GM21360 (cell line): ENCODE measurements around the gene CFB.

ENCODE experiments used
- ATAC-seq: cut with Tn5 transposase; IDR thresholded peaks from one replicate; pipeline ENCODE4 v1.9.1; 2021; ENCODE audit warnings: mild to moderate bottlenecking, moderate library complexity; ENCODE audit not compliant: unreplicated experiment

Gene CFB

DNA sequence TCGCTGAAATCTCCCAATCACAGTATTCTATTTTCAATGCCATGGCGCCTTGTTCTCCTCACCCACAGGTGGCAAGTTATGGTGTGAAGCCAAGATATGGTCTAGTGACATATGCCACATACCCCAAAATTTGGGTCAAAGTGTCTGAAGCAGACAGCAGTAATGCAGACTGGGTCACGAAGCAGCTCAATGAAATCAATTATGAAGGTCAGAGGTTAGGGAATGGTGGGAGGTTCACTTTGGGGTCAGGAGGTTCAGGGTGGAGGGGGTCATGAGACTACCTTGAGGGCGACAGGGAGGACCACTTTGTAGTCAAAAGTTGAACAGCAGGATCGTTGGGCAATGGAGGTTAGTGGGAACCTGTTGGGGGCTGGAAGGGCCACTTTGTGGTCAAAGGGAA lies 2.4 kb downstream of the CFB start:
- no peak for ATAC-seq

DNA sequence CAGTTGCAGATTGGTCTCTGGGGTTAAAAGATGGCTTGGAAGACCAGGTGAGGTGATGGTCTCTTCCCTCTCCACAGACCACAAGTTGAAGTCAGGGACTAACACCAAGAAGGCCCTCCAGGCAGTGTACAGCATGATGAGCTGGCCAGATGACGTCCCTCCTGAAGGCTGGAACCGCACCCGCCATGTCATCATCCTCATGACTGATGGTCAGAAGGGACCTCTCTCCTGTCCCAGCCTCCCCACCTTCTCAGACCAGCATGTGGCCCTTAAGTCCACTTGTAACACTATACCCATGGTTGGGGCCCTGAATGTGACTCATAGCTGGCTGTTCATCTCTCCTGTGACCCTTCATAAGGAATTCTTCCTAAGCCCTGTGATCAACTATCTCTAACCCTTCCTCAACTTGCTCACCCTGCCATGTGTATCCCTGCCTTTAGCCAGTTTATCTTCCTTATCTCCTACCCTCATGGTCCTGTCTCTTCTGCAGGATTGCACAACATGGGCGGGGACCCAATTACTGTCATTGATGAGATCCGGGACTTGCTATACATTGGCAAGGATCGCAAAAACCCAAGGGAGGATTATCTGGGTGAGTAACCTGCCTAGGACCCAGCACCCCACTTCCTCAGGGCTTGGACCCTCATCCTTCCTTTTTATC lies 3.0 kb downstream of the CFB start:
- no peak for ATAC-seq

DNA sequence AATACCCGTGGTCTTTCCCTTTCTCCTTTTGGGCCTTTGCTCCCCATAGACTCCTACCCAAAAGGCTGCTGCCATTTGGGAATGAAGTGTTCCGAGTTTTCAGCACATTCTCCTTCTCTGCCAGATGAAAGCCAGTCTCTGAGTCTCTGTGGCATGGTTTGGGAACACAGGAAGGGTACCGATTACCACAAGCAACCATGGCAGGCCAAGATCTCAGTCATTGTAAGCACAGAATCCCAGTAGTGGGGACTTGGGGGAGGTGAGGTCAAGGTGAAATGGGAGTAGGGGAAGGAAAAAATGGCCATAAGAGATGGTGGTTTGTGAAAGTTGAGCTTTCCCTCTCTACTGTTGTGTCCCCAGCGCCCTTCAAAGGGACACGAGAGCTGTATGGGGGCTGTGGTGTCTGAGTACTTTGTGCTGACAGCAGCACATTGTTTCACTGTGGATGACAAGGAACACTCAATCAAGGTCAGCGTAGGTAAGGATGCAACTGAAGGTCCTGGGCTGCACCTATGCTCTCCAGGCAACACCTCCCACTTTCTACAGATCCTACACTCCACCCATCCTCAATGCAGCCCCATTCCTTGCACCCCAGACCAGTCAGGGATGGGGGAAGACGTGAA lies 4.1 kb downstream of the CFB start:
- ATAC-seq = no peak

DNA sequence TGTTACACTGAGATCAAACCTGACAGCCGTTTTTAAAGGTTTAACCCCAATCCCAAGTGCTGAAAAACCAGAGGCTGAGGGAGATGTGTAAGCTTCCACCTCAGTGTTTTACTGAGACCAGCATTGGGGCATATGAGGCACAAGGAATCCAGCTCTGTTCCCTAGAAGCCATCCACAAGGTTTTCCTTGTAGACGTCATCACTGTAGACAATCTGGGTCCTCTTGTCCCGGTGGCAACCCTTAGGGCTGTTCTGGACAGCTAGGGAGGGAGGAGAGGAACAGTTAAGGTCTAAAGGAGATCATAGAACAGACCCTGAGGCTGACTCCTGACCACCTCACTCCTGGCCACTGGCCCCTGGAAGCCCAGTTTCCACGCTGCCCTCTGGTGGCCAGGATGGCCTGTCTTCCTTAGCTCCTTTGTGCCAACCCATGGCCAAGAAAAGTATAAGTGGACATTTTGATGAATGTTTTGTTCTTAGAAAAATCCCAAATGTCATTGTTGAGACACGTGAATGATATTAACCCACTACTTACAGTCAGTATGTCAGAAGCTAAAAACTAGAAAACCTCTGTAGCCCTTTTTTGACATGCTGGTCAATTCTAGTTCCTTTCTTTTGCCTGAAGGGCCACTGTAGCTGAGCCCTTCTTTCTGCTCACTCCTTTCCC lies 6.4 kb downstream of the CFB start:
- ATAC-seq = no peak

DNA sequence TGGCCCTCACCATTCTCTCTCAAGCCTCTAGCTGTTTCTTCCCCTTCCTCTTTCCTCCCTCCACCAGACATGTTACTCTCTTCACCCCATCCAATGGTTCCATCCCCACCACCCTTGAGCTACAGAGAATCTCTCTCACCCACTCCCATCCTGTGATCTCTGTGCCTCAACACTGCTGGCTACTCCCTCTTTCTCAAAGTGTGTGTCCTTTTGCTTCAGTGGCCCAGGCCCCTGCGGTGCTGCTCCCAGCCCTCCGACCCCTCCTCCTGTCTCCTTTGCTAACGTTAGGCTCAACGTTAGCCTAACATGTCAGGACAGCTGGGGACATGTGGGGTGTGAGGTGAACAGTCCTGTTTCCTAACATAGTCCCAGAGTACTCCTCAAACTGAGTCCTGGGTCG lies 7.0 kb downstream of the CFB start:
- ATAC-seq = no peak

DNA sequence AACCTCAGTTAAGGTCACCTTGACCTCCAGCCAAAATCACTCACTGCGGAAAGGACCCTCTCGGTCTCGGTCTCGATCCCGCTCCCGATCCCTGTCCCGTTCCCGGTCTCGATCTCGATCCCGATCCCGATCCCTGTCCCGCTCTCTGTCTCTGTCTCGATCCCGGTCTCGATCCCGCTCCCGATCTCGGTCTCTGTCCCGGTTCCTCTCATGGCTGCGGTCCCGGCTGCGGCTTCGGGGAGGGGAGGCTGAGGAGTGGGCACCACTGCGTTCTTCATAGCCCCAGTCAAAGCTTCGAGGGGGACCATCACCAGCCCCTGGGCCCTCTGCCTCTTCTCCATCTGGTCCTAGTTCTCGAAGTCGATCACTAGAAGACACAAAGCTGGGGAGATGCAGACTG lies 8.6 kb downstream of the CFB start:
- ATAC-seq = no peak

DNA sequence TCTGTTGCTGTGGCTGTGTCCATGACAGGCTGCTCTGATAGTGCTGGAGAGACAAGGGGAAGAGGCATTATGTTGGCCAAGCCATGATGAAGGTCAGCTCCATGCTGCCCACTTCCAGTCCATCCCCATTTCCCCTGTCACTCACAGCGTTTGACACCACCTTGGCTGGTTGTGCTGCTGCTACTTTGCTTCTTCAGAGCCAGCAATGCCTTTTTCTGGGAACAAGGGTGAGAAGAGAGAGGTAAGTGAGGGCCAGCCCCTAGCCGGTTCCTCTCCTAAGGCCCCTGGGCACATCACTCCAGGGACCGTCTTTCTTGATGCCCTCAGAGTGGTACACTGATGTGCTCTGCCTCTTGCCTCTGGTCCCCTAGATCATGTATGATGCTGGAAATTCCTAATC lies 10.9 kb downstream of the CFB start:
- no peak for ATAC-seq

DNA sequence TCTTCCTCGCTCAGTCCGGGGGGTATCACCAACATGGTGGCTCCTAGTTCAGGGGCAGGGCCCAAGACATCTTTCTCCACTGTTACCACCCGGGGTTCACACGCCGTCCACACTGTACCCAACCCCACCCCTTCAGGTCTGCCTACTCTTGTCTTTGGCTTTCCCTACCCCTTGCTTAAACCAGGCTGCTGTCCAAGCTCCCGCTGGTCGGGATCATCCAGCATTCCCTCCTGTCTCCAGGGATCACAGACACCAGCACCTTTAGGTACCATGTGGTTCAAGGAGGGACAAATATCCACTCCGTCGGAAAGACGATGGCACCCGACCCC lies 12.5 kb downstream of the CFB start:
- ATAC-seq = peak; percentile 10

DNA sequence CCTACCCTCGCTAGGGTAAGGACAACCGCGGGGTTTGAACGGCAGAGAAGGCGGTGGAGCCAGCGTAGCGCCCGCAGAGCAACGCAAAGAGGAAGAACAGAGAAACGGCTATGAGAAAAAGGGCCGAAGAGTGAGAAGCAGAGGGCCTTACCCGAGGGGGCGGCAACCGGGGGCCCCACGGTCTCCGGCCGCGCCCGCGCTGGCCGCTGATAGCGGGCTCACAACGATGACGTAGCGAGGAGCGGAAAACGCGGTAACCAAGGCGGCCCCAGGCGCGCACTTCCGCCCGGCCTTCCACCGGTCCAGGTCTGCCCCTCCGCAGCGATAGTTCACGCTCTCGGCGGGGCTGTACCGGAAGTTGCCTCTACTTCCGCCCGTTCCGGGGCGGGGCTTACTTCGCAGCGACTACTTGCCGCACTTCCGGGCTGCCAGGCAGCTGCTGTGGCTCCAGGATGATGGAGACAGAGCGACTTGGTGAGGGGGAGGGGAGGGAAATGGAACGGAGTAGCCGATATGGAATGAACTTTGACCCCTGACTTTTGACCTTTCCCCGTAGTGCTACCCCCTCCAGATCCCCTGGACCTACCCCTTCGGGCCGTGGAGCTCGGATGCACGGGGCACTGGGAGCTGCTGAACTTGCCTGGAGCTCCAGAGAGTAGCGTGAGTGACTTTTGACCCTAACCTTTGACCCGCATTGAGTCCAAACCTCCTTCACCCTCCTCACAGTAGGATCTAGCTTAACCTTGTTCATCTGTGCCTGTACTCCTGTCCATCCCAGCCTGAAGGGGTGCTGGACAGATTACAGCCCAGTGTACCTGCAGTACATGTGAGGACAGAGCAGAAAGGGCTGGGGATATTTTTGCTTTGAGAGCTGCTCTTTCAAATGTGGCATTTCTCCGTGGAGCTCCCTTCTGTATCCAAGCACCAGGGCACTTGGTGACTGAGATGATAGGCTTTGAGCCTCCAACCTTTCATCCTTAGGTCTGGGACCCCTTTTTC lies 13.1 kb downstream of the CFB start, which contains the start of the genes NELFE and SKIC2:
NELFE (minus strand) TSS at position 231 of the 999 bp plus-strand sequence. CDS start 525 bp downstream, outside the sequence.
SKIC2 (plus strand) TSS at position 435 of the 999 bp plus-strand sequence; CDS start at position 453, 18 bp downstream.
- ATAC-seq = peak; percentile 94

DNA sequence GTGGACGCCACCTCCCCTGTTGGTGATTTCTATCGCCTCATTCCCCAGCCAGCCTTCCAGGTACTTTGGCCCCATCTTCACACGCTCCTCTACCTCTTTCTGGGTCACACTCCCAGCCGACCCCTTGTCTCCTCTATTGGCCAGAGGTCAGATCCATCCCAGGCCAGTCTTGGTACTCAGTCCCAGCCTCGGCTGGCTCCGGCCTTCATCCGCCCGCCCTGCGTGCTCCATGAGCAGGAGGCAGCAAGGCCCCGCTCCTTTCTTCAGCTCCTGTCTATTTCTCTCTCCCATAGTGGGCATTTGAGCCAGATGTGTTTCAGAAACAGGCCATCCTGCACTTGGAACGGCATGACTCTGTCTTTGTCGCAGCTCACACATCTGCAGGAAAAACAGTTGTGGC lies 15.7 kb downstream of the CFB start:
- ATAC-seq = no peak

DNA sequence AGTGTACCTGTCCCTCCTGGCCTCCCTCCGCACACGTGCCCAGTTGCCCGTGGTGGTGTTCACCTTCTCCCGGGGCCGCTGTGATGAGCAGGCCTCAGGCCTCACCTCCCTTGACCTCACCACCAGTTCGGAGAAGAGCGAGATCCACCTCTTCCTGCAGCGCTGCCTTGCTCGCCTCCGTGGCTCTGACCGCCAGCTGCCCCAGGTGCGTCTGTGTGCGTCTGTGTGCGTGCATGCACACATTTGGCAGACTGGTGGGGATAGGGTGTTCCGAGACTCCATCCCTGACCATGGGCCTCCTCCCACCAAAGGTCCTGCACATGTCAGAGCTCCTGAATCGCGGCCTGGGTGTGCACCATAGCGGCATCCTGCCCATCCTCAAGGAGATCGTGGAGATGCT lies 18.0 kb downstream of the CFB start:
- no peak for ATAC-seq

DNA sequence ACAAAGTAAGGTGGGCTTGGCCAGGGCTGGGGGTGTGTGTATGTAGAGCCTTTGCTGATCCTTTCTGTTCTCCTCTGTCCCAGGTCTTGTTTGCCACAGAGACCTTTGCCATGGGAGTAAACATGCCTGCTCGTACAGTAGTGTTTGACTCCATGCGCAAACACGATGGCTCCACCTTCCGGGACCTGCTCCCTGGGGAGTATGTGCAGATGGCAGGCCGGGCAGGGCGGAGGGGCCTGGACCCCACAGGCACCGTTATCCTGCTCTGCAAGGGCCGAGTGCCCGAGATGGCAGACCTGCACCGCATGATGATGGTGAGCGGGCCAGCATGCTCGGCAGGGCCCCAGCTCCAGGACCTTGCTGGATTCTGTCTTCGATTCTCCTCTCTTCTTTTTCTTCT lies 19.8 kb downstream of the CFB start:
- no peak for ATAC-seq

DNA sequence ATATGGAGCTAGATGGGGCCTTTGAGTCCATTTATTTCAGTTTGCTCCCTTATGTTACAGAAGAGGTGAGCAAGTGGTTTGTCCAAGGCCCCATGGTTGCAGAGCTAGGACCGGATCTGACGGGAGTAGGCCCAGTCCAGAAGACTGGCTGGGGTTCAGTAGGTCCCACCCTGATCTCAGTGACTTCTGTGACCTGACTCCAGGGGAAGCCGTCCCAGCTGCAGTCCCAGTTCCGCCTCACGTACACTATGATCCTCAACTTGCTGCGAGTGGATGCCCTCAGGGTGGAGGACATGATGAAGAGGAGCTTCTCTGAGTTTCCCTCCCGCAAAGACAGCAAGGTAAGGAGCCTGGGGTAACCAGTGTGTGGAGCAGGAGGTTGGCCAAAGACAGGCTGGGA lies 20.6 kb downstream of the CFB start:
- ATAC-seq = no peak

DNA sequence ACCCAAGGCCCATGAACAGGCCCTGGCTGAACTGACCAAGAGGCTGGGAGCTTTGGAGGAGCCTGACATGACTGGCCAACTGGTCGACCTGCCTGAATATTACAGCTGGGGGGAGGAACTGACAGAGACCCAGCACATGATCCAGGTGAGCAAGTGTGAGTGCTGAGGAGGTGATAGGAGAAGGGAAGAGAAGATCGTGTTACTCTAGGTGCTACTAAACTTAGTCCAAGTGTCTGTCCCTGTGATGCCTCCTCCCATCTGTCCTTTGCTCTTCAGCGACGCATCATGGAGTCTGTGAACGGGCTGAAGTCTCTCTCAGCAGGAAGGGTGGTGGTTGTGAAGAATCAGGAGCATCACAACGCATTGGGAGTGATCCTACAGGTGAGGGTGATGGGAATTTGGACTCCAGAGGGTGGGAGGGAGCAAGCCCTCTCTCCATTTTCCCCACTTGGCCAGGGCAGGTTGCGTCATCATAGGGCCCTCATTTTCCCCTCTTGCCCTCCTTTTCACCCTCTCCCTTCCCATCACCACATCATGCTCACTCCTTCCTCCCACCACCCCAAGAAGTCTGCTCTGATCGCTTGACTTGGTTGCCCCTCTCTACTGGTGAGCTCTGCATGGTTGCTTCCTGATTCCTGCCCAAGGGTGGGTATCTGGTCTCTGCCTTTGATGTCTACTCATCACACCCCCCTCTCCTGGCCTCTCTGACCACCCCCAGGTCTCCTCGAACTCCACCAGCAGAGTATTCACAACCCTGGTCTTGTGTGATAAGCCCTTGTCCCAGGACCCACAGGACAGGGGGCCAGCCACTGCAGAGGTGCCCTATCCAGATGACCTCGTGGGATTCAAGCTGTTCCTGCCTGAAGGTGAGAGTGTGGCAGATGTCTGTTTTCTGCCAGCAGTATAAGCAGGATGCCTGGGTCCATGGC lies 21.4 kb downstream of the CFB start:
- ATAC-seq = no peak

DNA sequence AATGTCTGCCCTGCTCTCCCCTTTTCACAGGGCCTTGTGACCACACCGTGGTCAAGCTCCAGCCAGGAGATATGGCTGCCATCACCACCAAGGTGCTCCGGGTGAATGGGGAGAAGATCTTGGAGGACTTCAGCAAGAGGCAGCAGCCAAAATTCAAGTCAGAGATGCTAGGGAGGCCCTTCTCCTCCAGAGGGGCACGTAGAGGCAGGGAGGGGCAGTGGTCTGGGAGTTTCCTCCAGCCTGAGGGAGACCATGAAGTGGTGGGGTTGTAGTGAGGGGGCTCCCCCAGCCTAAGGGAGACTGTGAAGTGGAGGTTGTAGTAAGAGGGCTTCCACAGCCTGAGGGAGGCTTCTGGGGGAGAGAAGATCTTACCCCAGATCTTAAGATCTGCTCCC lies 22.0 kb downstream of the CFB start:
- no peak for ATAC-seq

DNA sequence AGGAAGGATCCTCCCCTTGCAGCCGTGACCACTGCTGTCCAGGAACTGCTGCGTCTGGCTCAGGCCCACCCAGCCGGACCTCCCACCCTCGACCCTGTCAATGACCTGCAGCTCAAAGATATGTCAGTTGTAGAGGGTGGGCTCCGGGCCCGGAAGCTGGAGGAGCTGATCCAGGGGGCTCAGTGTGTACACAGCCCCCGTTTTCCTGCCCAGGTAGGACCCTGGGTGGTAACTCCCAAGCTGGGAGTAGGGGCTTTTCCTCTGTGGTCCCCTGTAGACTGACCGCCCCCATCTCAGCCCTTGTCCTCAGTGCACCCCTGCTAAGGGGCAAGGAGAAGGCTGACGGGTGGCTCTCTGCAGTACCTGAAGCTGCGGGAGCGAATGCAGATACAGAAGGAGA lies 22.4 kb downstream of the CFB start:
- ATAC-seq = no peak

DNA sequence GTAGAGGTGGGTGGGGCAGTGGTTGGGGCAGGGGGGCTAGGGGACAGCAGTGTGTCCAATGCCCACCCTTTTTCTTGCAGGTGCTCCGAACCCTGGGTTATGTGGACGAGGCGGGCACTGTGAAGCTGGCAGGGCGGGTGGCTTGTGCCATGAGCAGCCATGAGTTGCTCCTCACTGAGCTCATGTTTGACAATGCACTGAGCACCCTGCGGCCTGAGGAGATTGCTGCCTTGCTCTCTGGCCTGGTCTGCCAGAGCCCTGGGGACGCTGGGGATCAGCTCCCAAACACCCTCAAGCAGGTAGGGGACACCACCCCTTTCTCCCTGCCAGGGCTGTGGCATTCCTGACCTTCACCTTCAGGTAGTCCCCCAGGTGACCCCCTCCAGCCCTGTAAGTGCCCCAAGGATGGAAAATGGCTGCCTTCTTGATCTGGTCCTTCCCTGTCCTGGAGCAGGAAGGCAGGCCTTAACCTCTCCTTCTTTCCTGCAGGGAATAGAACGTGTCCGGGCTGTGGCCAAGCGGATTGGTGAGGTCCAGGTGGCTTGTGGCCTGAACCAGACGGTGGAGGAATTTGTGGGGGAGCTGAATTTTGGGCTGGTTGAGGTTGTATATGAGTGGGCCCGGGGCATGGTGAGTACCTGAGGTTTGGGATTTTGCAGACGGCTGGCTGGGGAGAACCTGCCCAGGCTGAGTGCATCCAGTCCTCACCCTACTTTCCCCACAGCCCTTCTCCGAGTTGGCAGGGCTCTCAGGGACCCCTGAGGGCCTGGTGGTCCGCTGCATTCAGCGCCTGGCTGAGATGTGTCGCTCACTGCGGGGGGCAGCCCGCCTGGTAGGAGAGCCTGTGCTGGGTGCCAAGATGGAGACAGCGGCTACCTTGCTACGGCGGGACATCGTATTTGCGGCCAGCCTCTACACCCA lies 23.2 kb downstream of the CFB start:
- ATAC-seq = no peak

DNA sequence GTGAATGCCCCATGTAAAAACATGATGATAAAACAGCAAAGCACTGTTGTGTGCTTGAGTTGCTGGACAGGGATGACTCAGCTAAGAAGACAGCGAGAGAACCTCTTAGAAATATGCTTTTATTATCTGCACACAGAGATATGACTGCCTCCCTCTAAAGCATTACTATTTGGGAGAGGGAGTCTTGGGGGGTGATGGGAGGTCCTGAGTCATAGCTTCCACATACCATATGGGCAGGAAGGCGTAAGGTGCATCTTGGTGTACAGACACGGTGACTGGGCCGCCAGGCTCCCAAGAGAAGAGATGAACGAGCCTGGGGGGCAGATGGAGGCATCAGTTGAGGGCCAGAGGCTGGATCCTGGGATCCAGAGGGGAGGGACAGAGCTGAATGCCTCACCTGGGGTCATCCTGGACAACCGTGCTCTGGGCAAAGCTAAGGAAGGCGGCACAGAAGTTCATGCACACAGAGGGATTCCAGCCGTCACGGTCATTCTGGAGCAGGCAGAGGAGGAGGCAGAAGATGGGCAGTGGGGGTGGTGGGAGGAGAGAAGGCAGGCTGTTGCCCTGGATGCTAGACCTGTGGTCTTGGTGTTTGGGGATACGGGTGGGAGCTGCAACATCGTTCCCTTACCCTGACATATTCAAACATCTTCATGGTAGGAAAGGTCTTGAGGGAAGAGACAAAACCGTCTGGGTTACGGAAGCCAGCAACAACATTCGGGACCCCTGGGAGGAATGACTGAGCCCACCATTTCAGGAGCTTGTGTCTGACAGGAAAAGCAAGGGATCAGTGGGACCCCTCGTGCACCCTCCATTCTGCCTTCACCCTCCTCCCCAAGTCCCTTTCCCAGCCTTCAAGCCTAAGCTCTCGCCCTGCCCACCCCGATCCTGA lies 24.1 kb downstream of the CFB start:
- ATAC-seq = no peak
